Retinal pigment epithelial cell (primary cell): ENCODE measurements around the gene TBC1D22A.

Experiments used
- DNase-seq: peaks from one replicate; pipeline ENCODE4 v3.0.0-alpha.2; 2010; ENCODE audit warnings: low read depth
- H3K4me3 ChIP-seq: 2 replicates; pipeline ENCODE4 v1.5.1; 2011; ENCODE audit warnings: mild to moderate bottlenecking, low read length, control low read depth, moderate library complexity
- CTCF ChIP-seq: conservative IDR thresholded peaks from 2 replicates; pipeline ENCODE4 v1.5.1; 2011; ENCODE audit warnings: low read depth, low read length, control low read depth, inconsistent platforms

The TBC1D22A gene

GRCh38 chr22:47200273-47201051 is 438.0 kb downstream of the TBC1D22A start:
- TF ChIP-seq CTCF = no peak
- DNase-seq = no peak

DNA sequence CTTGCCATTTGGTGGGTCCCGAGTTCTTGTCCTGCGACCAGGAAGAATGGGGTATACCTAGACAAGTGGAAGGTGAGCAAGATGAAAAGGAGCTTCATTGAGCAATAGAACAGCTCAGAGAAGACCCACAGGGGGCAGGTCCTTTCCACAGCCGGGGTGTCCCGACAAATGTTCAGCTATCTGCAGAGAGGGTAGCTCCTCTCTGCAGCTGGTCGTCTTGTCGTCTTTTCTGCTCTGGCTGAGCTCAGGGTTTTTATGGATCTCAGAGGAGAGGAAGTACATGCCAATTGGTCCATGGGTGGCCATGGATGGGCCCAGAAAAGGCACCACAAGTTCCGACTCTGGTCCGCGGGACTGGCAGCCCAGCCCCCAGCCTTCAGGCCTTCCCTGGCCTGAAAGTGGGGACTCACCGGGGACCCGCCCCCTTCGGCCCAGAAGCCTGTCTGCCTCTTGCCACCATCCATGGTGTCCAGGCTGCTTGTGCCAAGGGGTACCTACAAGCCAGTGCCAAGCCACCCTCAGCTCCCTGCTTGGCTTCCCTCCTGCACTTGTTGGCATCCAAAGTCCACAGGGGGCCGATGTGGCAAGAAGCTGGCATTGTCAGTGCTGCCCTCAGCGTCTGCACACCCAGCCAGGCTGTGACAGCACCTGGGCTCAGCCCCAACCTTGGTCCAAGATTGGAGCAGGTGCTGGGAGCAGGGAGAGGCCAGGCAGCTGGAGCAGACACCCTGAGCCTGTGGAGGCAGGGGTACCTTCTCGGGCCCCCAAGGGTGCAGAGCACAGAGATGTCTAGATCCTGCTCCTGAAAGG is 438.9 kb downstream of the TBC1D22A start:
- DNase-seq = no peak
- TF ChIP-seq CTCF = no peak
- no peak overlapping the region for H3K4me3 ChIP-seq

More at GRCh38 chr22:47200273-47201051, 438.0 kb downstream of the TBC1D22A start:
- H3K4me3 ChIP-seq = no peak overlapping the region

- DNase-seq = no peak
- no peak overlapping the region for H3K4me3 ChIP-seq
- no peak for TF ChIP-seq CTCF
Measured at GRCh38 chr22:47201996-47202818, 439.8 kb downstream of the TBC1D22A start.

DNA sequence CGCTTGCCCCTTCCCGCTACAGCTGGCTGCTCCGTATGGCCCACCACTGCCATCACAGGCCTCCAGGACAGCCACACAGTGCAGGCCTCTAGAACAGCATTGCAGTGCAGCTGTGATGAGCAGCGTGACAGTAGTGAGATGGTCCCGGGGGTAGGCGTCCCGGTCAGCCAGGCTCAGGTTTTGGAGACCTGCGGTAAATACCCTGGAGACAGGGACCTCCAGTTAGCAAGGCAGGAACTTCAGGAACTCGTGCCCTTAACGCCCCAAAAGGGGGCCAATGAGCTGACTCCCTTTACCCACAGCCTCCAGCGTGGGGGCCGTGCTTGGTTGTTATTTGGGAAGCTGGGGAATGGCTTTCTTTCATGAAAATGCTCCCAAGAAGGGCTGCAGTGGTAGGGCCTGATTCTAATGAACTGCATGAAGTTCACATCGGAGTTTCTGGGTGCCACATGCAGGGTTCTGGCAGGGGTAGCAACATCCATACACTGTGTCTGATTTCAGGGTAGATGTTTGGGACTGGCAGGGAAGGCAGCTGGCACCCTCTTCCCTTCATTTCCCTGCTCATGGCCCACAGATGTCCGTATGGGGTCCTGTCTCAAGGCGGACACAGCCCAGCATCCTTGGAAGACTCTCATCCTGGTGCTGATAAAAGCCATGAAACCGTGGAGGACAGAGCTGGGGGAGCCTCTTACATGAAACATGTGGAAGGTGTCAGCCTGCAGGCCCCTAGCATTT is 440.5 kb downstream of the TBC1D22A start:
- TF ChIP-seq CTCF = no peak
- DNase-seq = no peak
- no peak overlapping the region for H3K4me3 ChIP-seq

GRCh38 chr22:47203554-47203991 is 441.1 kb downstream of the TBC1D22A start:
- DNase-seq = no peak
- TF ChIP-seq CTCF = no peak

More at GRCh38 chr22:47203554-47203991, 441.1 kb downstream of the TBC1D22A start:
- H3K4me3 ChIP-seq = no peak overlapping the region
